Measurements from ENCODE around the gene PTPN4.

PTPN4 gene

DNA sequence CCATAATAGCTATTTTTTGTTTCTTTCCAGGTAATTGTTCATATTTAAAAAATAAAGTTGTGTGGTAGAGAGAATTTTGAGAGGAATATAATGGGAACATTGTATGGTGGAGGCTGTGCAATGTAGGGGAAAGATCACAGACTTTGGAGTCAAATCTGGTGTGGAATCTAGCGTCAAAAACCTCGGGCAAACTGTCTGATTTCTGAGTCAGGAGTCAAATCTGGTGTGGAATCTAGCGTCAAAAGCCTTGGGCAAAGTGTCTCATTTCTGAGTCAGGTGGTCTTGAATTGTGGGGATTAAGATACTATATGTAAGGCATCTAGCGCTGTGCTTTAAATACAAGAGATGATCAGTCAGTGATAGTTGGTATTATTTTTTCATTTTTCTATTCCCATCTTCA, 5.1 kb downstream of the PTPN4 start:
- TF ChIP-seq, protein P1, sequence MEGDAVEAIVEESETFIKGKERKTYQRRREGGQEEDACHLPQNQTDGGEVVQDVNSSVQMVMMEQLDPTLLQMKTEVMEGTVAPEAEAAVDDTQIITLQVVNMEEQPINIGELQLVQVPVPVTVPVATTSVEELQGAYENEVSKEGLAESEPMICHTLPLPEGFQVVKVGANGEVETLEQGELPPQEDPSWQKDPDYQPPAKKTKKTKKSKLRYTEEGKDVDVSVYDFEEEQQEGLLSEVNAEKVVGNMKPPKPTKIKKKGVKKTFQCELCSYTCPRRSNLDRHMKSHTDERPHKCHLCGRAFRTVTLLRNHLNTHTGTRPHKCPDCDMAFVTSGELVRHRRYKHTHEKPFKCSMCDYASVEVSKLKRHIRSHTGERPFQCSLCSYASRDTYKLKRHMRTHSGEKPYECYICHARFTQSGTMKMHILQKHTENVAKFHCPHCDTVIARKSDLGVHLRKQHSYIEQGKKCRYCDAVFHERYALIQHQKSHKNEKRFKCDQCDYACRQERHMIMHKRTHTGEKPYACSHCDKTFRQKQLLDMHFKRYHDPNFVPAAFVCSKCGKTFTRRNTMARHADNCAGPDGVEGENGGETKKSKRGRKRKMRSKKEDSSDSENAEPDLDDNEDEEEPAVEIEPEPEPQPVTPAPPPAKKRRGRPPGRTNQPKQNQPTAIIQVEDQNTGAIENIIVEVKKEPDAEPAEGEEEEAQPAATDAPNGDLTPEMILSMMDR (IDR thresholded peaks at IDR 0.05), result no peak
- TF ChIP-seq ZFX (IDR thresholded peaks at IDR 0.05; ENCODE audit: borderline replicate concordance), result no peak
- no peak overlapping the region for H3K27ac ChIP-seq

DNA sequence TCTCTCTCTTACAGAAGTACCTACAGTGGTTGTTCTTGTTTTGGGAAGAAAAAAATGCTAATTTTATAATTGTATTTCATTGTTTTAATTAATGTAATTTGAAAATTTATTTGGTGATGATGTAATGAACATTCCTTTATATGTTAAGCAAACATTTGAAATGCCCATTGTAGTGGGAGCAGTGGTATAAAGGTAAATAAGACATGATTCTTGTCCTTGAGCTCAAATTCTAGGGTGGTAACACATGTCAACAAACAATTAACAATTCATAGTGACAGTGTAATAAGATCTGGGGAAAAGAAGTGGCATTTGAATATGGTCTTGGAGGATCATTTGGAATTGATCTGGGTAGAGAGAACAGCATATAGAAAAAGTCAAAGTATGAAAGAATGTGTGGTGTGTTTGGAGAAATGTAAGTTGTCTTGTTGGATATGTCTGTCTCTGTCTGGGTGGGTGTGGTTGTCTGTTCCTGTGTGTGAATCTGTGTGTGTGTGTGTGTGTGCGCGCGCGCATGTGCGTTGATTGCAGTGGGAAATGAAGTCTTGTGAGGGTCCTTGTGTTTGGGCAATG, 5.8 kb downstream of the PTPN4 start:
- TF ChIP-seq, protein P1 (IDR thresholded peaks at IDR 0.05), result no peak
- no peak for TF ChIP-seq ZFX (IDR thresholded peaks at IDR 0.05; ENCODE audit: borderline replicate concordance)
- H3K27ac ChIP-seq, result no peak overlapping the region

DNA sequence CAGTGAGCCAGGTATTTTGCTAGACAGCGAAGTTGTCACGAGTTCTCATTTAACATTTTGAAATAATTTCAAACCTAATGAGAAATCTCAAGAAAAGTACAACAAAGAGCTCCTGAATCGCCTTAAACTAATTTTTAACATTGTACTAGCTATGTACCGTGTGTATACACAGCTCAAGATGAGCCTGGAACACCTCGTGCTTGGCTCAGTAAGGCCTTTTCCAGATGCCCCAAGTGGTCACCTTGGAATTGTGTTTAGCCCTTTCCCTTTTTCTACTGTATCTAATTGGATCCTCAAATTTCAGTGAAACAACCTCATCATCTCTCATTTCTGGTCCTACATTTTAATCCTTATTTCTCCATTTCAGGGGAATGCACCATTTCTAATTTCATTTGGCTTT, 7.2 kb downstream of the PTPN4 start:
- TF ChIP-seq ZFX (IDR thresholded peaks at IDR 0.05; ENCODE audit: borderline replicate concordance), result no peak
- TF ChIP-seq, protein P1 (IDR thresholded peaks at IDR 0.05), result no peak

DNA sequence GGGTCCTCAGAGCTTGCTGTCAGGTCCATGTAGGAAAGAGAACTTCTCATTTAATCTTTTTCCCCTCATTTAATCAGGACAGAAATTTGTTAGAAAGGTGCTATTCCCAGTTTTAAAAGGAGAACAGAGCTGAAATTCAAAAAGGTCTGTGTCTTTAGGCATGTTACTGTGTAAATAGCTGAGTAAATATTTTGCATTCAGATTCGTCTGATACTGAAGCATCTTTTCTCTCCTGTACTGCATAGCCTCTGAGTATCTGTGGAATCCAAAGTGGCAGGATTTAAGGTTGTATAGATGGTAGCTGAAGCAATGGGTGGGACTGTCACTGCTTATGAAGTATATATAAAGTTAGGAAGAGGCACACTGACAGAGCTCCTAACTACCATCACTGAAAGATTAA, 9.0 kb downstream of the PTPN4 start:
- TF ChIP-seq, protein P1 (IDR thresholded peaks at IDR 0.05), result no peak
- TF ChIP-seq ZFX (IDR thresholded peaks at IDR 0.05; ENCODE audit: borderline replicate concordance), result no peak
- no peak overlapping the region for H3K27ac ChIP-seq

More for the DNA sequence above, 7.2 kb downstream of the PTPN4 start:
- H3K27ac ChIP-seq, result no peak overlapping the region

DNA sequence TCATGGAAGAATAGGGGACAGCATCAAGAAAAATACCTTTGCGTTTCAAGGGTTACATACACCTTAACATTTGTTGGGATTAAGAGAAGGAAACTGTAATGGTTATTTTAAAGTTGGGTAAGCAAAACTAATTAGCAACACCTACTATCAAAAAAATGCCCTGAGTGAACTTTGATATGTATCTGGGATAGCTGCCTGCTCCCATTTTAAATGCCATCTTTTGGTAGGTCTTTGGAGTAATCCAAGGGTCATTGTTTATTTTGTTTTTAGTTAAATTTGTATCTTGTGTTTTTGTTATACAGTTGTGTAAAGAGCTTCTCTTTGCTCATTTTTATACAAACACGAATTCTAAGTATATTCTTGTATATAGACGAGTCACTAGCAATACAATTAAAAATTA, 9.9 kb downstream of the PTPN4 start:
- no peak overlapping the region for H3K27ac ChIP-seq

DNA sequence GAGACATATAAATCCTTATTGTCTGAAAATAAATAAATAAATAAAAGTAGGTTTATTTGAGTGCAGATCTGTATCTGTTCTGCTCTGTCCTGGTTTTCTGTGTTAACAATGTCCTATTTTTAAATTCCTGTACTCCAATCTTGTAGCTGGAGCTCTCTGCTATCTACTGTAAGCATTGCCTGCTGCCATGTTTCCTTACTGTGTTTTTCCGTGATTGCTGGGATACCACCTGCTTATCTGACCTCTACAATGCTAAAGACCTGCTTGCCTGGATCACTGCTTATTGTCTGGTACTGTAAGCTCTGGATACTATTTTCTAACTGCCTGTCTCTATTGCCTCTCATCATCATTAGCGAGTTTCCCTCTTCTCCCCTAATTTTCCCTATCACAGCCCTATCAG, 11.6 kb downstream of the PTPN4 start:
- no peak overlapping the region for H3K27ac ChIP-seq
- TF ChIP-seq, protein P1 (IDR thresholded peaks at IDR 0.05), result no peak
- TF ChIP-seq ZFX (IDR thresholded peaks at IDR 0.05; ENCODE audit: borderline replicate concordance), result no peak

More for the DNA sequence above, 9.9 kb downstream of the PTPN4 start:
- TF ChIP-seq ZFX (IDR thresholded peaks at IDR 0.05; ENCODE audit: borderline replicate concordance), result no peak
- TF ChIP-seq, protein P1 (IDR thresholded peaks at IDR 0.05), result no peak

DNA sequence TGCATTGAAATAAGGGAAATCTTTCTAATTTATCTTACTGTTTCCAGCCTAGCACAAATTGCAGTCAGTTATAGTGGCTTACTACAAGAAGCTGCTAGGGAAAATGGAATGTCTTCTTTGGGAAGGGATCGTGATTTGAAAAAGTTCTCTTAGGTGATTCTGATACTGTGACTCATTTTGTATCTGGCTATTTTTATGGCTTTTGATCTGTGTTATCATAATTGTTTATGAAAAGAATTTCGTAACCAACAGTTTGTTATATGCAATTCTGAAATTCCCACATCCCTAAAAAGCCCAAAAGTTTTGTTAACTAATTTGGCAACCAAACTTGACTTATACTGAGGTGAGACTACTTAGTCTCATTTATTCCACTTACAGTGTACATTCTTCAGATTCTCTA, 12.4 kb downstream of the PTPN4 start:
- H3K27ac ChIP-seq, result no peak overlapping the region
- TF ChIP-seq, protein P1 (IDR thresholded peaks at IDR 0.05), result no peak
- TF ChIP-seq ZFX (IDR thresholded peaks at IDR 0.05; ENCODE audit: borderline replicate concordance), result no peak

All from 22Rv1 (cell line).